ENCODE measurements around the gene ZNF410. TPM values are rescaled to one million over a fixed set of nuclear protein-coding genes. Genes with fewer than 3 reads are reported as not detected.

The ZNF410 gene
- total RNA-seq, 1 donor from 2014 or later = 71.3 TPM

GRCh38 chr14:73945159-73945670, 58.6 kb downstream of the ZNF410 start:
- FAIRE-seq = no peak
- DNase-seq (ENCODE audit: low spot score in 2 of 2) = no peak

- FAIRE-seq (no peak), DNase-seq (ENCODE audit: low spot score in 2 of 2) (peak; percentile 74 to 87)
These were observed 63.4 kb downstream of the ZNF410 start, which contains the start of the genes COQ6 and FAM161B for GRCh38 chr14:73949752-73950734. COQ6 (plus strand) TSS chr14:73950302; CDS start chr14:73950333, 31 bp downstream. FAM161B (minus strand) TSS chr14:73950094; CDS start chr14:73950026, 68 bp downstream.

GRCh38 chr14:73953731-73954130, 67.1 kb downstream of the ZNF410 start:
- DNase-seq (ENCODE audit: low spot score in 2 of 2) (no peak), FAIRE-seq (no peak)

- DNase-seq (ENCODE audit: low spot score in 2 of 2) = no peak
- no peak for FAIRE-seq
These were observed 69.0 kb downstream of the ZNF410 start for GRCh38 chr14:73955674-73956073.

GRCh38 chr14:73958591-73958990, 71.9 kb downstream of the ZNF410 start:
- FAIRE-seq (no peak), DNase-seq (ENCODE audit: low spot score in 2 of 2) (no peak)

GRCh38 chr14:73961192-73961591, 74.5 kb downstream of the ZNF410 start:
- FAIRE-seq (no peak), DNase-seq (ENCODE audit: low spot score in 2 of 2) (no peak)

- DNase-seq (ENCODE audit: low spot score in 2 of 2) = no peak
- FAIRE-seq = no peak
These were observed 78.6 kb downstream of the ZNF410 start for GRCh38 chr14:73965216-73965615.

GRCh38 chr14:73968885-73969284, 82.2 kb downstream of the ZNF410 start:
- DNase-seq (ENCODE audit: low spot score in 2 of 2) (no peak), FAIRE-seq (no peak)

- no peak for FAIRE-seq
- DNase-seq (ENCODE audit: low spot score in 2 of 2) = no peak
These were observed 86.8 kb downstream of the ZNF410 start for GRCh38 chr14:73973497-73973896.

- no peak for DNase-seq (ENCODE audit: low spot score in 2 of 2)
- FAIRE-seq = no peak
These were observed 89.5 kb downstream of the ZNF410 start for GRCh38 chr14:73976125-73976524.

- FAIRE-seq (no peak), DNase-seq (ENCODE audit: low spot score in 2 of 2) (no peak)
These were observed 91.2 kb downstream of the ZNF410 start for GRCh38 chr14:73977896-73978295.

Small RNAs within 50 kb of the gene (small RNA-seq; reads per million reads assigned to genes)
- gene AC005520.4 = not detected
- gene RF00019 = not detected

Other genes starting within 250 kb of the ZNF410 start
- 33.4 TPM for gene DNAL1, start 241.9 kb upstream of the ZNF410 start, total RNA-seq
- 70.5 TPM for gene PNMA1, start 172.5 kb upstream of the ZNF410 start, total RNA-seq
- gene PTGR2, start 35.0 kb upstream of the ZNF410 start, total RNA-seq = 4.9 TPM
- gene FAM161B, start 63.2 kb downstream of the ZNF410 start, total RNA-seq = 20.8 TPM
- 18.8 TPM for gene COQ6, start 63.4 kb downstream of the ZNF410 start, total RNA-seq
- 4.9 TPM for gene ENTPD5, start 132.4 kb downstream of the ZNF410 start, total RNA-seq
- gene BBOF1, start 132.5 kb downstream of the ZNF410 start, total RNA-seq = 9.0 TPM
- 35.1 TPM for gene ALDH6A1, start 197.6 kb downstream of the ZNF410 start, total RNA-seq
- 18.3 TPM for gene LIN52, start 198.1 kb downstream of the ZNF410 start, total RNA-seq